NCI-H2196 treated with DMSO at 0.1 percent for 48 hours (cell line): Measurements from ENCODE around the gene EGR1.

ENCODE experiments used
- DNase-seq: peaks from one replicate; lab custom pipeline; 2025; ENCODE audit not compliant: unreplicated experiment; lab: John Stamatoyannopoulos, UW

EGR1 gene

GRCh38 chr5:138452720-138453119 lies 12.6 kb upstream of the EGR1 start:
- DNase-seq = no peak

GRCh38 chr5:138453590-138453989 lies 11.7 kb upstream of the EGR1 start:
- no peak for DNase-seq

GRCh38 chr5:138454121-138454520 lies 11.2 kb upstream of the EGR1 start:
- DNase-seq = no peak

GRCh38 chr5:138455232-138455930 lies 9.9 kb upstream of the EGR1 start:
- DNase-seq = no peak

- no peak for DNase-seq
These were observed 7.6 kb upstream of the EGR1 start for GRCh38 chr5:138457531-138458275.

GRCh38 chr5:138458384-138458783 lies 6.9 kb upstream of the EGR1 start:
- DNase-seq = no peak

- DNase-seq = no peak
These were observed 6.4 kb upstream of the EGR1 start for GRCh38 chr5:138458856-138459255.

- no peak for DNase-seq
These were observed 5.9 kb upstream of the EGR1 start for GRCh38 chr5:138459311-138459933.

GRCh38 chr5:138460032-138460693 lies 5.1 kb upstream of the EGR1 start:
- DNase-seq = no peak

- DNase-seq = no peak
These were observed 3.7 kb upstream of the EGR1 start for GRCh38 chr5:138461343-138462125.

GRCh38 chr5:138463419-138464007 lies 1.8 kb upstream of the EGR1 start:
- DNase-seq = no peak

- DNase-seq = peak; percentile 88
These were observed 1.3 kb upstream of the EGR1 start for GRCh38 chr5:138464008-138464387.

GRCh38 chr5:138464388-138465260 lies 655 bp upstream of the EGR1 start:
- DNase-seq = peak; percentile 98

- no peak for DNase-seq
These were observed 1.0 kb downstream of the EGR1 start for GRCh38 chr5:138466125-138466899.

- no peak for DNase-seq
These were observed 1.8 kb downstream of the EGR1 start for GRCh38 chr5:138466900-138467710.

- DNase-seq = no peak
These were observed 2.4 kb downstream of the EGR1 start for GRCh38 chr5:138467711-138468132.

GRCh38 chr5:138468133-138468965 lies 3.1 kb downstream of the EGR1 start:
- DNase-seq = no peak
